HG02798 (cell line): ENCODE measurements around the gene RRBP1.

Source experiments
- ATAC-seq: cut with Tn5 transposase; IDR thresholded peaks from one replicate; pipeline ENCODE4 v1.9.1; 2021; ENCODE audit warnings: mild to moderate bottlenecking; ENCODE audit not compliant: unreplicated experiment, poor library complexity

RRBP1 gene, protein sequence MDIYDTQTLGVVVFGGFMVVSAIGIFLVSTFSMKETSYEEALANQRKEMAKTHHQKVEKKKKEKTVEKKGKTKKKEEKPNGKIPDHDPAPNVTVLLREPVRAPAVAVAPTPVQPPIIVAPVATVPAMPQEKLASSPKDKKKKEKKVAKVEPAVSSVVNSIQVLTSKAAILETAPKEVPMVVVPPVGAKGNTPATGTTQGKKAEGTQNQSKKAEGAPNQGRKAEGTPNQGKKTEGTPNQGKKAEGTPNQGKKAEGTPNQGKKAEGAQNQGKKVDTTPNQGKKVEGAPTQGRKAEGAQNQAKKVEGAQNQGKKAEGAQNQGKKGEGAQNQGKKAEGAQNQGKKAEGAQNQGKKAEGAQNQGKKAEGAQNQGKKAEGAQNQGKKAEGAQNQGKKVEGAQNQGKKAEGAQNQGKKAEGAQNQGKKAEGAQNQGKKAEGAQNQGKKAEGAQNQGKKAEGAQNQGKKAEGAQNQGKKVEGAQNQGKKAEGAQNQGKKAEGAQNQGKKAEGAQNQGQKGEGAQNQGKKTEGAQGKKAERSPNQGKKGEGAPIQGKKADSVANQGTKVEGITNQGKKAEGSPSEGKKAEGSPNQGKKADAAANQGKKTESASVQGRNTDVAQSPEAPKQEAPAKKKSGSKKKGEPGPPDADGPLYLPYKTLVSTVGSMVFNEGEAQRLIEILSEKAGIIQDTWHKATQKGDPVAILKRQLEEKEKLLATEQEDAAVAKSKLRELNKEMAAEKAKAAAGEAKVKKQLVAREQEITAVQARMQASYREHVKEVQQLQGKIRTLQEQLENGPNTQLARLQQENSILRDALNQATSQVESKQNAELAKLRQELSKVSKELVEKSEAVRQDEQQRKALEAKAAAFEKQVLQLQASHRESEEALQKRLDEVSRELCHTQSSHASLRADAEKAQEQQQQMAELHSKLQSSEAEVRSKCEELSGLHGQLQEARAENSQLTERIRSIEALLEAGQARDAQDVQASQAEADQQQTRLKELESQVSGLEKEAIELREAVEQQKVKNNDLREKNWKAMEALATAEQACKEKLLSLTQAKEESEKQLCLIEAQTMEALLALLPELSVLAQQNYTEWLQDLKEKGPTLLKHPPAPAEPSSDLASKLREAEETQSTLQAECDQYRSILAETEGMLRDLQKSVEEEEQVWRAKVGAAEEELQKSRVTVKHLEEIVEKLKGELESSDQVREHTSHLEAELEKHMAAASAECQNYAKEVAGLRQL (N-terminal part only)

DNA sequence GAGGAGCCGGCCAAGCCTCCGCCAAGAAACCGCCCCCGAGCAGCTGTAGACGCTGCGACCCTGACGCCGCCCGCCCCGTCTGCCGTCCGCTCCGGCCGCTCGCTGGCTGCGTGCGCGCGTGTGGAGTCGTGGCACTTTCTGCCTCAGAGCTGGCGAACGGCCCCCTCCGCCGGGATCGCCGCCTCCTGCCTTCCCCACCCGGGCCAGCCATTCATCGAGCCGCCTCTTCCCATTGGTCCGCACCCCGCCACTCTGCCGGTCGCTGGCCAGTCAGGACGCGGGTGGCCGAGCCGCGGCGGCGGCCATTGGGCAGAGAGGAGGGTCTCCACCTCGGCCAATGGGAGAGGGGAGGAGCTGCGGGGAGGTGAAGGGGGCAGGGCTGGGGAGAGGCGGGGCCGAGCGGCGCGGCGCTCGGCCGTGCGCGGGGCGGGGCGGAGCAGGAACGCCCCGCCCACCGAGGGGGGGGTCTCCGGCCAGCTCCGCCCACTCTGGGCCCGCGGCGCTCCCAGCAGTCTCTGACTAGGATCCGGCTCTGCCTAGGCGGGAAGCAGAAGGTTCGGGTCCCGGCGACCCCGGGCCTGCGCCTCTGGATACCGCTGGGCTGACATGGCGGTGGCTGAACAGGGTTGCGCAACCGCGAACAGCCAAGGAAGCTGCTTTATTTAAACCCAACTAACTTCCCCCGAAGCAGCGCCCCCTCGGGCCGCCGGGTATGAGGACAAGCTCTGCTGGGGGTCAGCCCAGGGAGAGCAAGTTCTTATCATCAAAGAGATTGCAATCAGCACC is at the start of gene RRBP1:
RRBP1 (minus strand) TSS at position 140 of the 786 bp plus-strand sequence. CDS start 21,735 bp downstream, outside the sequence.
- peak; percentile 94 for ATAC-seq

DNA sequence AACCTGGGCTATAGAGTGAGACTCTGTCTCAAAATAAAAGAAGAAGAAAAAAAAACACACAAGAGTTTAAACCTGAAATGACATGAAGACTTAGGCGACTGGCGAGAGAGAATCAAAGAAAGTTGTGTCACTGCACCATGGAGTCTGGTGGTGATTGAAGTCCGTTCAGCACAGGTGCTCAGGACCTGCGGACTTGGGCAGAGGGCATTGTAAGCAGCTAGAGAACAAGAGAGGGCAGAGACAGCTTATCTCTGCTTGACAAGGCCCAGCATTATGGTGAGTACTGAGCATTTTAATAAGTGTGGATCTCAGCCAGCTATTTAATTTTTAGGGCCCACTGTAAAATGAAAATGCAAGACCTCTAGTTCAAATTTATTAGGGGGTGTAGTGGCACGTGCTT is 49.2 kb upstream of the RRBP1 start:
- no peak for ATAC-seq

DNA sequence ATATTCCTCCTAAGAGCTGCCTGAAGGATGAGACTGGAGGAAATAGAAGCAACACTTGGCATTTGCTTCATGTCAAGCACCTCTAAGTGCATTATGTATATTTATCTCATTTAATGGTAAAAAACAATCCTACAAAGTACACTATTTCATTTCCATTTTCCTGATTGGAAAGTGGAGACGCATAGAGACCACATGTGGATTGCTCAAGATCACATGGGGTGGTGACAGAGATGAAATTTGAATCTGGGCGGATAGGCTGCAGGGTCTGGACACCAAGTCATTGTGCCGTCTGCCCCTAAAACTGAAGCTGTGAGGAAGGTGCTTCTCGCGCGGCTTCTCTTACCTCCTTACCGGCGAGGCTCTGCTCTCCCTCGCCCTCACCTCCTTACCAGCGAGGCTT is 48.0 kb upstream of the RRBP1 start:
- ATAC-seq, result no peak

DNA sequence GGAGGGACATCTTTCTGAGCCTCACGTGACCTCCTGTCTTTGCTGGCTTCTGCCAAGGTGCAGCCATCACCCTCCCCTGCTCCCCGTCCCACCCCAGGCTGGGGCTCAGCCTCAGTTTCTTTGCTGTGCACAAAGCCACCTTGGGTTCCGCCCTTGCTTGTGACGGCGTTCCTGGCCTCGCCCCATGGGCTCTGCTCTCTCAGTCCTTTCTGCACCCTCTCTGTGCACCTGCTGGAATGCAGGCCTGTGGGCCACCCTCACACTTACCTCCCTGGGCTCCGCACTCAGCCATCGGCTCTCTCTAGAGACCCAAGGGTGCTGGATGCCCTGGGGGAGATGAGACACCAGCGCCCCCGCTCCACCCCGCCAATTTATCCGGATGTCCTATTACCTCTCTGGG is 46.0 kb upstream of the RRBP1 start:
- ATAC-seq, result no peak

DNA sequence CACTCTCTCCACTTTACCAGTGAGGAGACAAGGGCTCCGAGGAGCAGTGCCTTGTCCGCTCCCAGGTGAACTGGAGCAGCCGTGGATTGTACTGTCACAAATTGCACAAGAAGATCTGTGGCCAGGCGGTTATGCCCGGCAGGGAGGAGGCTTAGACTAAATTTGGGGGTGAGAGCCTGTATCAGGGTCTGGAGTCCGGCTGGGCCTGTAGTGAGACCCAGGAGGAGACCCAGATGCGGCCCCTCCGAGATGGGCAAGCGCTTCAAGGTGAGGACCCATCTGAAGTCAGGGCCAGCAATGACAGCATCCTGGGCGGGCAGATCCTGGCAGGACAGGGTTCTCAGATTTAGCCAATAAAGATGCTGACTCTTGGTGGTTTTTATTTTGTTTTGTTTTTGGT is 45.3 kb upstream of the RRBP1 start:
- ATAC-seq, result no peak

DNA sequence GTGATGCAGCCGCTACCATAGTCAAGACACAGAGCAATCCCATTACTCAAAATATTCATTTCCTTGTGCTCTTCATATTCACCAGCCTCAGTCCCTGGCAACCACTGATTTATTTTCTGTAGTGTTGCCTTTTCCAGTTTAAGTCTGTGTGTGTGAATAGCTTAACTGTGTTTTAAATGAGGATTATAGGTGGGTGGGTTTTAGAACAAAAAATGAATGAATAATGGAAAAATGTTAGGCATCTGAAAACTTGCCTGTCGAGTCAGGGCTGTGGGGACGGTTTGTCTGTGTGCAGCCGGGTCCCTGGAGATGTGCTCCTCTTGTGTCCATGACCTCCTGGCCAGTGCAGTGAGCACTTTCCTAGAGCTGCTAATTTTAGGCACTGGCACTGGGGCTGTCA is 44.9 kb upstream of the RRBP1 start:
- no peak for ATAC-seq

DNA sequence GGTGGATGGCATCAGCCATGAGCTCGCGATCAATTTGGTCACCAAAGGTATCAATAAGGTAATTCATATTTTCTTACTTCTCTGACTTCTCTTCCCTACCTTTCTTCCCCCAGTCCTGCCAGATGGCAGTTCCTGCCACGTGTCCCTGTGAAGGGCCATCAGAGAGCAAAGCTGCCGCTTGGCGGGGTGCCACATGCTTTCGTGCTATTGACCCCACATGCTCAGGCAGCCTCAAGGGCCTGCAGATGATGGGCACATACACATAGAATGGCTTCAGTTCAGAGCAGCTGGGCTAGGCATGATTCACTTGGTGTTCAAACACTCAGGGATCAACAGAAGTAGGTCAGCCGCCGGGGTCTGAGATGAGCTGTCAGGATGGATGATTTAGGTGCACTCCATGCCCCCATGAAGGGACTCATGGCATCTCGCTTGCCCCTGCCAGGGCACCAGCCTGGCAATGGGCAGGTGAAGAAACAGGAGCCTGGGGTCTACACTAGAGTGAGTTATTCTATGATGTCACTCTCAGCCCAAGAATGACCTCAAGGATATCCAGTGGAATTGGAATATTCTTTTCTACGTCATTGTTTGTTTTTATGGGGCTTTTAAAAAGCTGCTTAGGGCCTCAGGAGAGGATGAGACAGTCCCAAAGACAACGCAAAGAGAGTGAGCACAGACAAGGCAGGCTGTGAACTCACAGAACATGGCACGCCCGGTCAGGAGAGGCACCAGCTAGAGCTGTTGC is 43.2 kb upstream of the RRBP1 start:
- no peak for ATAC-seq

DNA sequence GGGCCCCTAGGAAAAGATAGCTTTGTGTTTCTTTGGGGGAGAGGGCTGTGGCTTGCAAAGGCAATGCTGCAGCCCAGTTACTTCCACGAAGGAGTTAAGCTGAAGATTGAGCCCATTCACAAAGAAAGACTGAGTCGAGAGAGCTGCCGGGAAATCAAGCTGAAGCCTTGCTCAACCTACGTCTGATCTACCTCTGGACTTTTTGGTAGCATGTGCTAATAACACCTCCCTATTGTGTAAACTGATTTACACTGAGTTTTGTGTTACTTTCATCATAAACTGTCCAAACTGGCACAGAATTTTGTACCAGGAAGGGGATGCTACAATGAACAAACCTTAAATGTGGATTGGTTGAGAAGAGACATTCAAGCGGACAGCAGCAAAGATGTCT is 41.3 kb upstream of the RRBP1 start:
- ATAC-seq, result no peak

DNA sequence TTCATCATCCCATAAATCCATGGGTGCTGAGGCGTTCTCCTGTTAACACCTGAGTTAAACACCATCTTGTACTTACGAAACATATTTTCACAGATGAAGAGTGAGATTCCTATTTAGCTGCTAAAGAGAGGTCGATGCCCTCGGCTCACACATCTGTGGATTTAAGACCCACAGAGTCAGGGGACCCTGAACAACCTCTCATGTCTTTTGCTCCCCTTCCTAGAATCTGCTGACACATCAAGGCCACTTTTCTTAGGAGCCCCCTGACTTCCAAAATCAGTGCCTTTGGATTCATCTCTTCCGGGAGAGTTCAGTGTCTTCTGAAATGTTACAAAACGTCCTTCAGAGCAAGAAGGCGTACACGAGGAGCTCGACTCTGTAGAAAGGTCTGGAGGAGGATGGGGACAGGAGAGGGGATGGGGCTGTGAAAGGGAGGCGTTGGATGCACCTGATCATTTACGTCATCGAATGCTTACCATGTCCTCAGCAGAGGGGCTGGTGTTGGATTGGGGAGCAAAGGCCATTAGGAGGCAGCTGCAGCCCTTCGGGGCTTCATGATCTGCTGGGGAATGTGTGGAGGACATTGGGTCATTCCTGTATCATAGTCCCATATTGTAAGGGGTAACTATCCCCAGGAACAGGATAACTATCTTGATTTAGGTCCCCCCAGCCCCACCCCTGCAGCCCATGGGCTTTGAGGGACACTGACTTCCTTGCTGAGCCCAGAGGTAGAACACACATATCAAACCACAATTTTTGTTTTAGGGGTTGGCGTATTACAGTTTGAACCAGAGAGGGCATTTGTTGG is 40.7 kb upstream of the RRBP1 start:
- ATAC-seq, result no peak

DNA sequence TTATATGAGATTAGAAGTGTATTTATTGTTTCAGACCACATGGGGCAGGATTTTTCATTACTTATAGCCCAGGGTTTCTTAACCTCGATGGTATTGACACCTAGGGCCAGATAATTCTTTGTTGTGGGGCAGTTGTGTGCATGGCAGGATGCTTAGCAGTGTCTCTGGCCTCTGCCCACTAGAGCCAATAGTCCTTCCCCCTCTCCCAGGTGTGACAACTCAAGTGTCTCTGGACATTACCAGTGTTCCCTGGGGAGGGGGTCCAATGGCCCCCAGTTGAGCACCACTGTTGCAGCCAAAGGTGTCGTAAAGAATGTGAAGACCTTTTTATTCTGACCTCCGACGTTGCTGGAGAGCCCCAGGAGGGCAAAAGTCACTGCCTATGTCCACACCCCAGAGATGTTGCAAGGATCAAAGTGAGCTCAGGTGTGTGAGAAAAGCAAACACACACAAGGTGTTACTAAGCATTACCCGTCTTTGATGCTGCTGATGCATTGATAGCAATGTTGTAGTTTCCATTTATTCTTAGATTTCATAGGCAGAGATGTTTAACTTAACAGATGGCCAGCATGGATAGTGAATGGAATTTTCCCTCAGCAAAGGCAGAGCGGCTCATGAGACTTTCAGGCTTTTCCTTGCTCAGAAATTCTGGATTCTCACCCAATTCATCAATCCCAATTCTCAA is 39.9 kb upstream of the RRBP1 start:
- ATAC-seq, result no peak

DNA sequence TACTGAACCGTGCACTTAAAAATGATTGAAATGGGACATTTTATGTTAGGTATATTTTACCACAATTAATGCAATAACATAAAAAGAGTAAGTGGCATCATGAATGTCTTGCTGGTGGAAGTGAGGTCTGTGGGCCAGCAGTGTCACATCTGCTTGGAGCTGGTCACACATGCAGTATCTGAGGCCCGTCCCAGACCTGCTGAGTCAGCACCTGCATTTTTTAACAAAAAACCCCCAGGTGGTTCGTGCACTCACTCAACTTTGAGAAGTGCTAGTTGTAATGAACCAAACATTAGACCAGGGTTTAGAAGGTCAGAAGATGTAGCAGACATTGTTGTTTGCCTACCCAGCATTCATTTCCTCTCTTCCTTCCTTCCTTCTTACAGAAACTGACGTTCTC is 38.7 kb upstream of the RRBP1 start:
- no peak for ATAC-seq

DNA sequence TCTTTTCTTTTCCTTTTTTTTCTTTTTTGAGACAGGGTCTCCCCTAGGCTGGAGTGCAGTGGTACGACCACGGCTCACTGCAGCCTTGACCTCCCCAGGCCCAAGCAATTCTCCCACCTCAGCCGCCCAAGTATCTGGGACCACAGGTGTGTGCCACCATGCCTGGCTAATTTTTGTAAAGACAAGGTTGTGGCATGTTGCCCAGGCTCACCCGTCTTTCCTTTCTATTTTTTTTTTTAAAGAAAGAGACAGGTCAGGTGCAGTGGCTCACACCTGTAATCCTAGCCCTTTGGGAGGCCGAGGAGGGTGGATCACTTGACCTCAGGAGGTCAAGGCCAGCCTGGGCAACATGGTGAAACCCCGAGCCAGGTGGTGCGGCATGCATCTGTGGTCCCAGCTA is 34.3 kb upstream of the RRBP1 start:
- ATAC-seq, result no peak

DNA sequence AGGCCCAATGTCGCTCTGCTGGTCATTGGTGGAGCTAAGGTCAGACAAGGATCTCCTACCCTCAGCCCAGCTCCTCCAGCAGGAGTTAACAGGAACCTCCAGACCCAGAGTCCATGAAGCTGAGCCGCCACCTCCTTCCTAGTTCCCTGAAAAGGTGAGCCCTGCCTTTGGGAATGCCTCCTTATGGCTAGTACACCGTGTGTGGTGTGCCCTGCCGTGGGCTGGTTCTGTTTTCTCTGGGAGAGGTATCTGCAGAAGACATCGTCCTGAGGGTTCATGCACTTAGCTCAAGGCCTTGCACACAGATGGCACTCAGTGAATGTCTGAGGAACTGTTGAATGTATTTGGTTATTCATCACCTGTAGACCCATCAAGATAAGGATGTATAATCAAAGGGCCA is 33.0 kb upstream of the RRBP1 start:
- no peak for ATAC-seq

DNA sequence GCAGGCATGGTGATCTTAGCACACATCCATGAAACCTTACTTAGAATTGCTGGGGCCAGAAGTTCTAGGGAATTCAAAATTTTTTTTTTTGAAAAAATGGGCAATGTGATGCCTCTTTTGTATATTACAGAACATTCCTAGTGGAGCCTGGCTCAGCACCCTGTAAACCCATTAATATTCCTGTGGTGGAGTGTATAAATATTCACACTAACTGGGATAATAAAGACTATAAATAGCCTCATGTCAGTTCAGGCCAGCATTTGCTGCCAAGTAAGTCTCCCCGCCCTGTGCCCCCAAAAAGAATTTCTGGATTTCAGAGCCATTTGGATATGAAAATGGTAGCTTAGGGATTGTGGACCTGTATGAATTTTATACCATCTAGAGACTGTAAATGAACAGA is 32.6 kb upstream of the RRBP1 start:
- no peak for ATAC-seq

DNA sequence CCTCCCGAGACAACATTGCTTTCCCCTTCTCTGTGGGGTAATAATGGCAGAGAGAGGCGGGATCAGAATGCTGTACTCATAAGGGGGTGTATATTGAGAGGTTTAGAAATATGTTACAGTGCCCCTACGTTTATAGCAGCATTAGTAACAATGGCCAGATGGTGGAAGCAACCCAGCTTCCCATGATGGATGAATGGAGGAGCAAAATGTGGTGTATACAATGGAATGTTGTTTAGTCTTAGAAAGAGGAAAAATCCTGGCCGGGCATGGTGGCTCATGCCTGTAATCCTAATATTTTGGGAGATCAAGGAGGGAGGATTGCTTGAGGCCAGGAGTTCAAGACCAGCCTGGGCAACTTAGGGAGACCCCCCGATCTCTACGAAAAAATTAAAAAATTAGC is 30.7 kb upstream of the RRBP1 start:
- no peak for ATAC-seq

DNA sequence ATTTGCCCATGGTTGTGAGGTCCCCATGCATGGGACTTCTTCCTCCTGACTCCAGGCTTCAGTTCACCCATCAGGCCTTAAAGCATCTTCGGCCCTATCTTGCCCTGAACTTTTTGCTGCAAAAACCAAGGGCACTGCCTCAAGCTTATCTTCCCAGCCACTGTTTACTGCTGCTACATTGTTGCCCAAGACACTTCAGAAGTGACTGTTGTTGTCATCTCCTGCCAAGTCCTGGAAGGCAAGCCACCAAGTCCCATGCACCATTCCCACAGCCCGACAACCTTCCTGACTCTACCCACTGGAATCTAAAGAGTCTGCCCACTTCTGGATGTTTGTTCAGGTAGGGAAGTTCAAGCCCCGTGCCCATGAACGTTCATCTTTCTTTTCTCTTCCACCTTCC is 30.2 kb upstream of the RRBP1 start:
- no peak for ATAC-seq

DNA sequence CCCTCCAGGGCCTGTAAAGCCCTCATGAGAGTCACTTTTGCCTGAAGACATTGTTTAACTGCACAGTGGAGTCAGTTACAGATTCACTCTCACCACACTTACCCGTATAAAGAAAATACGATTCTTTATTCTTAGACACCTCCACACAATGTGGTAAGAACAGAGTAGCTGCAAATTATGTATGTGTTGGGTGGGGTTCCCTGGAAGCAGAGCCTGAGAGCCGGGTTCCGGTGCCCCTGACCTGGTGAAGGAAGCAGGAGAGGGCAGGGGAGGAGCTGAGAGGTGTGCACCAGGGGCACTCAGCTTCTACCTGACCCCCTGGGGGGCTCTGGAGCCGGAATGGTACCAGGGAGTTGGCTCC is 29.2 kb upstream of the RRBP1 start:
- no peak for ATAC-seq
